HG03066 (cell line): ENCODE data around the gene MYMX.

Experiments
- ATAC-seq: cut with Tn5 transposase; IDR thresholded peaks from one replicate; pipeline ENCODE4 v1.9.1; 2021; ENCODE audit warnings: low read depth; ENCODE audit not compliant: unreplicated experiment

The MYMX gene

GRCh38 chr6:44249082-44249748 is 32.5 kb downstream of the MYMX start:
- ATAC-seq = no peak

DNA sequence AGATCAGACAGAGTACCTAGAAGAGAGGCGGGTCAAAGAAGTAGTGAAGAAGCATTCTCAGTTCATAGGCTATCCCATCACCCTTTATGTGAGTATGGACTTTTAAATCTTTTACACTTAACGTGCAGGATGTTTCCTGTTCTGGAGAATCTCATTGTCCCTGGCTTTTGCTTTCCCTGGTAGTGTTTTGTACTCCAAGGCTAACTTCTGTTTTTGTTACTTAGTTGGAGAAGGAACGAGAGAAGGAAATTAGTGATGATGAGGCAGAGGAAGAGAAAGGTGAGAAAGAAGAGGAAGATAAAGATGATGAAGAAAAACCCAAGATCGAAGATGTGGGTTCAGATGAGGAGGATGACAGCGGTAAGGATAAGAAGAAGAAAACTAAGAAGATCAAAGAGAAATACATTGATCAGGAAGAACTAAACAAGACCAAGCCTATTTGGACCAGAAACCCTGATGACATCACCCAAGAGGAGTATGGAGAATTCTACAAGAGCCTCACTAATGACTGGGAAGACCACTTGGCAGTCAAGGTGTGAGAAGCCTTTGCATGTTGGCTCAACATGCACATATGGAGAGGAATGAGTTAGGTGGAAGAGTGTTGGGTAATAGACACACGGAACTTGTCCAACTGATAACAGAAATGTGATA is 33.5 kb downstream of the MYMX start:
- no peak for ATAC-seq

DNA sequence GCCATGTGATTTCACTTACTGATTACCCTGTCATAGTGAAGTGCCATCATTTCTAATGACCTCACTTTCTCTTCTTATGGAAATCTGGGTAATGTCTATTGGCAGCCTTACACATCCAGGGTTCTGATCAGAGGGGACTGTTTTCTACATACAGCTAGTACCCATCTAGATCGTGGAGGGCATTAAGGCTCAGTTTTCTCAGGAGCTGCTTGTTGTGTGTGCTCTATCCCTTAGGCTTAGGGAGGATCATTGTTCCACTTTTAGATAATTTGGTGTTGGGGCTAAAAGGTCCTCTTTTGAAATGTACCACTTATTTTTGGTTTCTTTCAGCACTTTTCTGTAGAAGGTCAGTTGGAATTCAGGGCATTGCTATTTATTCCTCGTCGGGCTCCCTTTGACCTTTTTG is 34.0 kb downstream of the MYMX start:
- no peak for ATAC-seq

DNA sequence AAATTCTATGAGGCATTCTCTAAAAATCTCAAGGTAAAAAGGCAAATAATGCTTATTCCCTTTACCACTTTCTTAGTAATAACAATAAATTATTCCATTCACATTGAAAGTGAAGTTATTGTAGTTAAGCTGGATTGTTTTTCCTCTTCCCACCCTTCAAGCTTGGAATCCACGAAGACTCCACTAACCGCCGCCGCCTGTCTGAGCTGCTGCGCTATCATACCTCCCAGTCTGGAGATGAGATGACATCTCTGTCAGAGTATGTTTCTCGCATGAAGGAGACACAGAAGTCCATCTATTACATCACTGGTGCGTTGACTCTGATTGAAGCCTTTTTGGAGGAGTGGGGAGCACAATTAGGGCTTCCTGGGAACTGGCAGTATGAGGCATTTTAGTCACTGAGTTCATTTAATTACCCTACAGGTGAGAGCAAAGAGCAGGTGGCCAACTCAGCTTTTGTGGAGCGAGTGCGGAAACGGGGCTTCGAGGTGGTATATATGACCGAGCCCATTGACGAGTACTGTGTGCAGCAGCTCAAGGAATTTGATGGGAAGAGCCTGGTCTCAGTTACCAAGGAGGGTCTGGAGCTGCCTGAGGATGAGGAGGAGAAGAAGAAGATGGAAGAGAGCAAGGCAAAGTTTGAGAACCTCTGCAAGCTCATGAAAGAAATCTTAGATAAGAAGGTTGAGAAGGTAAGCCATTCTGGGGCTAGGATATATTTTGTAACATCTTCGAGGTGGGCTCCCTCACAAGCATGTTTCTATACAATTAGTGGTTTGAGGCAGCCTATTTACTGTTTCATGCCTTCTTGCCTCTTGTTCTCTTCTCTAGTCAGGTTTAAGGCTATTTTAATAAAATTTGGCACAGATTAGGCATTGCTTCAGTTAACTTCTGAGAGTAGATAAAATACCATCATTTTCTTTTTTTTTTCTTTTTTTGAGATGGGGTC is 35.1 kb downstream of the MYMX start:
- ATAC-seq = no peak

DNA sequence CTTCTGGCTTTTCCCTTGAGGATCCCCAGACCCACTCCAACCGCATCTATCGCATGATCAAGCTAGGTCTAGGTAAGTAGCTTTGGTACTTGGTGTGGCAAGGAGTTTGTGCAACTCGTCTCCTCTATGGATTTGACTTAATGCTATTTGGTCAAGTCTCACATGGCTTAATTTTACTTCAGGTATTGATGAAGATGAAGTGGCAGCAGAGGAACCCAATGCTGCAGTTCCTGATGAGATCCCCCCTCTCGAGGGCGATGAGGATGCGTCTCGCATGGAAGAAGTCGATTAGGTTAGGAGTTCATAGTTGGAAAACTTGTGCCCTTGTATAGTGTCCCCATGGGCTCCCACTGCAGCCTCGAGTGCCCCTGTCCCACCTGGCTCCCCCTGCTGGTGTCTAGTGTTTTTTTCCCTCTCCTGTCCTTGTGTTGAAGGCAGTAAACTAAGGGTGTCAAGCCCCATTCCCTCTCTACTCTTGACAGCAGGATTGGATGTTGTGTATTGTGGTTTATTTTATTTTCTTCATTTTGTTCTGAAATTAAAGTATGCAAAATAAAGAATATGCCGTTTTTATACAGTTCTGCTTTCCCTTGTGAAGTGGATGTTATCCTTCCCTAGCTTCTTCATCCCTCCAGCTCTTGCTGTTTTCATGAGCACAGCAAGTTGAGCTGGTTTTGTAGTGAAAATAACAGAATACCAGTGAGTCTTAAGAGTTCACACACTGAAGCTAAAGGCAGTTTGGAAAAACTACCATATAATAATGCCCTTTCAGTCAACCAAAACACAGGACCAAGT is 36.8 kb downstream of the MYMX start:
- ATAC-seq = no peak

DNA sequence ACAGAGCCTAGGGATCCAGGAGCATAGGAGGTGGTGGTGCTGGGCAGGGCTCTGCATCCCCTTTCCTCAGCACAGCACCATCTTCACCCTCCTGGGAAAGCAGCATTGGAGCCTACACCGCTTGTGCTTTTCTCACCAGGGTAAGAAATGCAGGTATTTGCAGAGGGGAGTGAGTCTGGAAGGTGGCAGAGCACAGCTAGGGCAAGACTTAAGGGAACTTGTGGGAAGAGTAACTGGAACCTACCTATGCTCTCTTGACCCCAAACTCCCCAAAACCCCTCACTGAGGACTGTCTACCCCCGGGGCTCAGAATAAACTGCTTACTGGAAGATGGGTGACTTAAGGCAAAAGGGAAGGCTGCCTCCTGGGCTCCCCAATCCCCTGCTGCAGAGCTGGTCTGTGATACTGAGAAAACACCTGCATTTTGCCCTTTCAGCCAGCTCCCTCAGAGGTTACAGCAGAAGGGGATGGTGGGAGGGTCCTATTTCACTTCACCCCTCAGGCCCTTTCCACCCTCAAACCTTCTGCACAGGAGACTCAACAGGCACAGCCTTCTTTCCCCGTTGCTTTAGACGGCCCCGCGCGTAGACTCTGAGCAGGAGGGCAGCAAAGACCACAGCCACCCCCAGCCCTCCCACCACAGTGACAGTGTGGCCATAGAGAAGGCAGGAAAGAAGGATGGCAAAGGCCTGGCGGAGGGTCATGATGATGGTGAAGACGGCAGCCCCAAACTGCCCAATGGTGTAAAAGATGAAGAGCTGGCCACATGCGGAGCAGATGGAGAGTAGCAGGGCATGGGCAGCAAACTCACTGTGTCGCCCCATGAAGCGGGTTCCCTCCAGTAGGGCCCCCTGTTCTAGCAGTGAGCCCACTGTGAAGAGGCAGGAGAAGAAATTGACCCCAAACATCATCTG is 37.7 kb downstream of the MYMX start:
- no peak for ATAC-seq

- no peak for ATAC-seq
Observed at GRCh38 chr6:44255105-44255808, 38.5 kb downstream of the MYMX start.

- no peak for ATAC-seq
Observed at GRCh38 chr6:44255871-44256774, 39.4 kb downstream of the MYMX start.

- no peak for ATAC-seq
Observed at GRCh38 chr6:44256775-44257024, 40.0 kb downstream of the MYMX start.

- ATAC-seq = peak; percentile 42
Observed at GRCh38 chr6:44257025-44257752, 40.5 kb downstream of the MYMX start, which contains the start of gene SLC35B2. SLC35B2 (minus strand) TSS chr6:44257528; CDS start chr6:44257410, 118 bp downstream.

- ATAC-seq = peak; percentile 21
Observed at GRCh38 chr6:44257753-44258324, 41.1 kb downstream of the MYMX start.

DNA sequence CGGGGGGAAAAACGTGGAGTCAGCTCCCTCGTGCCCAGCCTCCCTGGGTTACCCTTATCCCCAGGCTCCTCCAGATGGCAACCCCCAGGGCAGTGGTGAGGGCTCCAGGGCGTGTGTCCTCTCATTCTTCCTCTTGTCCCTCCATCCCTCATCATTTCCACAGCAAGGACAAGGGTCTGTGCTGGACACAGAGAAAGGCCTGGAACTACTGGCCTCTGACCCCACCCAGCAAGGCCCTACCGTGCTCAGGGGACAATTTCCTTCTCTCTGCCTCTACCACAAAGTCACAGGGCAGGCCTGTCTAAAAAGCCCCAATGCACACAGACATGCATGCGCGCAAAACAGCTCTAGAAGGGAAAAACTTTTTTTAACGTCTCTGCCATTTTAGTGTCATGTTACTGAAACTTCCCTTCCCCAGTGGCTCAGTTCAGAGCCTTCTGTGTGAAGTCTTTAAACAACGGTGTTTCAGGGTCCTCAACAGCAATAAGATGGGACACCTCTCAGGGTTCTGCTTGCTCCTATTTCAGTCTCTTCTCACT is 41.7 kb downstream of the MYMX start:
- ATAC-seq = no peak

GRCh38 chr6:44258921-44259320 is 42.2 kb downstream of the MYMX start:
- ATAC-seq = no peak

DNA sequence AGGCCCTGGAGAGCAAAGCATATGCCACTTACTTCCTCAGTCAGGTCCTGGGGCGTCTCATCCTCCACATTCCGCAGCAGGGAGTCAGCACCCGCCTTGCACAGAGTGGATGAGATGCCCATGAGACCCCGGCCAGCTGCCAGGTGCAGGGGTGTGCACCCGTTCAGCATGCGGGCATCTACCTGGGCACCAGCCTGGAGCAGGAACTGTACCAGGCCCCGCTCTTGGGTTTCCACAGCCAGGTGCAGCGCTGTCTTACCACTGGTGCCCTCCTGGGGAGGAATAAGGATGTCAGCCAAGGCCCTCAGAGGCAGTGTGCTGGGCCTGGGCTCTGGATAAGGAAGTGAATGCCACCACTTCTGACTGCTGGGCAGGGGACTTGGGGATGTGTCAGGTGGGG is 43.3 kb downstream of the MYMX start:
- no peak for ATAC-seq

DNA sequence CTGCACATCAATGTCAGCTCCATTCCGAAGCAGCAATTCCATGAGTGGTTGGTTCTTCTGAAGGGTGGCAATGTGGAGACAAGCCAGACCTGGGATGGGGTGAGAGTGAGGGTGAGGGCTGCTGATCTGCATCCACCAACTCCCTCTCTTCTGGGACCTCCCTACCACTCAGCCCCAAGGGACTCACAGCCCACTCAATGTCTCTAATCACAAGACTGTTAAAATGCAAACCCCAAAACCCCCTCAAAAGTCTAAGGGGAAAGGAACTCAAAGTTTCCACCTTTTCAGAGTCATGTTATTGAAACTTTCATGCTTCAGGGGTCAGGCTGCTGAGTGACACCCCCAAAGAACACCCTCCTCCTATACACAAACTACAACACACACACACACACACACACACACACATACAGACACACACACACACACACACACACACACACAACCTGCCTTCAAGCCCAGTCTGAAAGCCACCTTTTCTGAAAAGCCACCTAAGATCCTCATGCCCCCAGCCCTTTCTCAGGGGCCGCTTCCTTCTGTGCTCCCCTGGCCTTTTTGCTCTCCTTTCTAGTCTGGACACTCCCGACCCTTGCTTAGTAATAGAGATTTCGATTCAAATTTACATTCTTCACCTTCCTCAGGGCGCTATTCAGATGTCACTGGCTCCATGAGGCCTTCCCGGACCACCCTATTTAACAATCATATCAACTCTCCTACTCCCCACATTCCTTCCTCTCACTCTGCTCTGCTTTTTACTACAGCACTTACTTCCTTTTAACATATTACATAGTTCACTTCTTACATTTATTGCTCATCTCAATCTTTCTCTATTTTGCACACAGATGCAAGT is 43.9 kb downstream of the MYMX start:
- no peak for ATAC-seq

- no peak for ATAC-seq
Observed at GRCh38 chr6:44261581-44261980, 44.9 kb downstream of the MYMX start.
